HepG2 (cell line): ENCODE data around the gene ZNF285. TPM values are rescaled to one million over a fixed set of nuclear protein-coding genes. Genes with fewer than 3 reads are reported as not detected.

Source experiments
- CC2D1A ChIP-seq: sonication (generic); formaldehyde crosslinking; IDR thresholded peaks from 2 replicates; pipeline ENCODE4 v1.8.1; 2023; ENCODE audit warnings: mild to moderate bottlenecking, missing genetic modification reagents
- HES4 ChIP-seq: sonication (generic); formaldehyde crosslinking; IDR thresholded peaks from 2 replicates; pipeline ENCODE4 v1.9.0; 2021; ENCODE audit warnings: mild to moderate bottlenecking, missing genetic modification reagents, borderline replicate concordance
- JDP2 ChIP-seq: sonication (generic); formaldehyde crosslinking; IDR thresholded peaks from 2 replicates; pipeline ENCODE4 v1.8.1; 2022; ENCODE audit warnings: missing genetic modification reagents, borderline replicate concordance
- MED8 ChIP-seq: sonication (generic); formaldehyde crosslinking; IDR thresholded peaks from 2 replicates; pipeline ENCODE4 v1.8.1; 2023; ENCODE audit warnings: mild to moderate bottlenecking, missing genetic modification reagents; ENCODE audit not compliant: insufficient replicate concordance
- SMAD9 ChIP-seq: sonication (generic); formaldehyde crosslinking; IDR thresholded peaks from 2 replicates; pipeline ENCODE4 v1.5.1; 2020; ENCODE audit warnings: mild to moderate bottlenecking, missing genetic modification reagents
- ZNF224 ChIP-seq: sonication (generic); formaldehyde crosslinking; IDR thresholded peaks from 2 replicates; pipeline ENCODE4 v1.5.0; 2020; ENCODE audit warnings: mild to moderate bottlenecking, missing genetic modification reagents
- ZNF513 ChIP-seq: sonication (generic); formaldehyde crosslinking; conservative IDR thresholded peaks from 2 replicates; pipeline ENCODE4 v1.5.0; 2020; ENCODE audit warnings: missing genetic modification reagents
- ZNF564 ChIP-seq: sonication (generic); formaldehyde crosslinking; IDR thresholded peaks from 2 replicates; pipeline ENCODE4 v1.8.1; 2023; ENCODE audit warnings: mild to moderate bottlenecking, missing genetic modification reagents
- ZNF691 ChIP-seq: sonication (generic); formaldehyde crosslinking; IDR thresholded peaks from 2 replicates; pipeline ENCODE4 v1.4.0; 2020; ENCODE audit warnings: missing genetic modification reagents, low read depth, mild to moderate bottlenecking, borderline replicate concordance
- ZNF773 ChIP-seq: sonication (generic); formaldehyde crosslinking; IDR thresholded peaks from 2 replicates; pipeline ENCODE4 v1.4.0; 2020; ENCODE audit warnings: missing genetic modification reagents, borderline replicate concordance
- ZNF816 ChIP-seq: sonication (generic); formaldehyde crosslinking; IDR thresholded peaks from 2 replicates; pipeline ENCODE4 v1.8.0; 2022; ENCODE audit warnings: missing genetic modification reagents, mild to moderate bottlenecking, borderline replicate concordance
- ZNF850 ChIP-seq: sonication (generic); formaldehyde crosslinking; conservative IDR thresholded peaks from 2 replicates; pipeline ENCODE4 v1.9.0; 2021; ENCODE audit warnings: mild to moderate bottlenecking, missing genetic modification reagents
- polyA plus RNA-seq, 8 experiments: library from polyadenylated mRNA; depleted of rRNA in 3 of 8; stranded (reverse) in 7 of 8; unstranded in 1 of 8; fragments of >200 nt; fragmentation: Illumina TruSeq in 4 of 8; extraction: Trizol in 4 of 8; gene quantifications; 2 replicates each; pipeline versions ENCODE4 v1.2.1 to v1.2.3, GENCODE V29; 2011 to 2016; ENCODE audit warnings: low read depth in 4 of 8, missing spikeins in 1 of 8, mixed read lengths in 1 of 8; ENCODE audit not compliant: insufficient read depth in 1 of 8
- total RNA-seq, 5 experiments: library from RNA; depleted of rRNA; stranded (reverse); fragments of >200 nt; fragmentation: Illumina TruSeq; extraction: Trizol; gene quantifications; 2 replicates each; pipeline ENCODE4 v1.2.3, GENCODE V29; 2016; ENCODE audit warnings: low read depth in 1 of 5
- TF ChIP-seq, protein P1 (sequence below), 2 experiments: fragments of 450-650 bp in 1 of 2; sonication (generic) in 1 of 2; formaldehyde crosslinking in 1 of 2; IDR thresholded peaks; 2 replicates each; pipeline versions ENCODE4 v1.6.1 to v1.8.0; 2016 to 2022; ENCODE audit warnings: antibody characterized with exemption in 1 of 2, mild to moderate bottlenecking in 1 of 2, missing genetic modification reagents in 1 of 2

The ZNF285 gene
- total and polyA plus RNA-seq, 2 of the 13 experiments (the other 11 are each of a cell fraction or from before 2014, with no cell fraction given): 0.82 to 1.7 TPM

DNA sequence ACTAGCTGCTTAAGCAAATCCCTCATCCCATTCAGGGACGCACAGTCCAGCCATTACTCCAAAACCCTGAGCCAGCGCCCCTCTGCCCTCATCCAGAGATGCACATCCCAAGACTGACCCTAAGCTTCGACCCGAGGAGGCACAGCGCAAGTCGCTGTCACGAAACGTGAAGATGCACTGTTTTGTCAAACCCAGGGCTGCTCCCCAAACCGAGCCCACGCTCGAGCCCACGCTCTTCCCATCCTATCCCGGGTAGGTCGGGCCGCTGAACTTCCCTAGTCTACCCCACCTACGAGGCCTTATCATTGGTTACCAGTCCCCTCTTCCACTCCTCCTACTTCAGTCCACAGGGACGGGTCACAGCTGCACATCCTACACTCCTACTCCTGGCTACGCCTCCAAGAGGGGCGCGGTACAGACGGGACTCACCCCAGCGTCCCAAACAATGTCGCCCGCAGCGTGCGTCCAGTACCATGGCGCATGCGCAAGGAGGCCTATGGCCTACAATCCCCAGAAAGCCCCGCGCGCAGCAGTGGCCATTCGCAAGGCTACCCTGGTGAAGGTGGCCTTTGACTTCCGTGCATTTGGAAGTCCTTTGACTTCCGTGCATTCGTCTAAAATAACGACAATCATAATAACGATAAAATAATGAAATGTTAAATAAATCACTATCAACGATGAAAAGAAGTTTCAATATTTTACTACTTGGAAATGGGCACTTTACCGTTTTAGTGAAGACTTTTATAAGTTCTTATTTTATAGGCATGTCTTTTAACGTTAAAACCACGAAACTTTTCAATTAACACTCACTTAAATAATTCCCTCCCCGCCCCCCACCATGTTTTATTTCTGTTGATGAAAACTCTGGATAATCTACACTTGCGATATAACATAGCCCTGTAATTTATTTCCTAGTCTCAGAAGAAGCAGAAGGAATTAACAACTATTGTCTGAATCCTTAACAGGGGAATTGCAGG lies at the start of gene ZNF285 (continued):
- TF ChIP-seq, protein P1, sequence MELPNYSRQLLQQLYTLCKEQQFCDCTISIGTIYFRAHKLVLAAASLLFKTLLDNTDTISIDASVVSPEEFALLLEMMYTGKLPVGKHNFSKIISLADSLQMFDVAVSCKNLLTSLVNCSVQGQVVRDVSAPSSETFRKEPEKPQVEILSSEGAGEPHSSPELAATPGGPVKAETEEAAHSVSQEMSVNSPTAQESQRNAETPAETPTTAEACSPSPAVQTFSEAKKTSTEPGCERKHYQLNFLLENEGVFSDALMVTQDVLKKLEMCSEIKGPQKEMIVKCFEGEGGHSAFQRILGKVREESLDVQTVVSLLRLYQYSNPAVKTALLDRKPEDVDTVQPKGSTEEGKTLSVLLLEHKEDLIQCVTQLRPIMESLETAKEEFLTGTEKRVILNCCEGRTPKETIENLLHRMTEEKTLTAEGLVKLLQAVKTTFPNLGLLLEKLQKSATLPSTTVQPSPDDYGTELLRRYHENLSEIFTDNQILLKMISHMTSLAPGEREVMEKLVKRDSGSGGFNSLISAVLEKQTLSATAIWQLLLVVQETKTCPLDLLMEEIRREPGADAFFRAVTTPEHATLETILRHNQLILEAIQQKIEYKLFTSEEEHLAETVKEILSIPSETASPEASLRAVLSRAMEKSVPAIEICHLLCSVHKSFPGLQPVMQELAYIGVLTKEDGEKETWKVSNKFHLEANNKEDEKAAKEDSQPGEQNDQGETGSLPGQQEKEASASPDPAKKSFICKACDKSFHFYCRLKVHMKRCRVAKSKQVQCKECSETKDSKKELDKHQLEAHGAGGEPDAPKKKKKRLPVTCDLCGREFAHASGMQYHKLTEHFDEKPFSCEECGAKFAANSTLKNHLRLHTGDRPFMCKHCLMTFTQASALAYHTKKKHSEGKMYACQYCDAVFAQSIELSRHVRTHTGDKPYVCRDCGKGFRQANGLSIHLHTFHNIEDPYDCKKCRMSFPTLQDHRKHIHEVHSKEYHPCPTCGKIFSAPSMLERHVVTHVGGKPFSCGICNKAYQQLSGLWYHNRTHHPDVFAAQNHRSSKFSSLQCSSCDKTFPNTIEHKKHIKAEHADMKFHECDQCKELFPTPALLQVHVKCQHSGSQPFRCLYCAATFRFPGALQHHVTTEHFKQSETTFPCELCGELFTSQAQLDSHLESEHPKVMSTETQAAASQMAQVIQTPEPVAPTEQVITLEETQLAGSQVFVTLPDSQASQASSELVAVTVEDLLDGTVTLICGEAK (IDR thresholded peaks at IDR 0.05): no peak
- TF ChIP-seq, protein P1 (CRISPR knock-in tag; IDR thresholded peaks at IDR 0.05): no peak
- no peak for TF ChIP-seq MED8 (CRISPR knock-in tag)
- TF ChIP-seq ZNF513 (CRISPR knock-in tag): no peak
- TF ChIP-seq ZNF816: no peak
- no peak for TF ChIP-seq ZNF691 (CRISPR knock-in tag)
- TF ChIP-seq SMAD9: no peak
- TF ChIP-seq ZNF224: no peak
- no peak for TF ChIP-seq JDP2 (CRISPR knock-in tag)
- TF ChIP-seq CC2D1A (CRISPR knock-in tag): no peak
- no peak for TF ChIP-seq ZNF564 (CRISPR knock-in tag)
- TF ChIP-seq HES4 (CRISPR knock-in tag): no peak
- TF ChIP-seq ZNF850 (CRISPR knock-in tag): no peak
- TF ChIP-seq ZNF773 (CRISPR knock-in tag): no peak
